GM19468 (cell line): ENCODE data around the gene ANLN.
"Not testable (repeated sequence)": the region's sequence is repeated elsewhere in the genome, so short reads cannot be mapped to it uniquely, and the experiment has no call there.

Experiments used
- ATAC-seq: cut with Tn5 transposase; IDR thresholded peaks from one replicate; pipeline ENCODE4 v1.9.1; 2021; ENCODE audit warnings: mild to moderate bottlenecking, moderate library complexity, moderate number of reproducible peaks; ENCODE audit not compliant: unreplicated experiment; ENCODE audit errors: extremely low read depth

Gene ANLN

DNA sequence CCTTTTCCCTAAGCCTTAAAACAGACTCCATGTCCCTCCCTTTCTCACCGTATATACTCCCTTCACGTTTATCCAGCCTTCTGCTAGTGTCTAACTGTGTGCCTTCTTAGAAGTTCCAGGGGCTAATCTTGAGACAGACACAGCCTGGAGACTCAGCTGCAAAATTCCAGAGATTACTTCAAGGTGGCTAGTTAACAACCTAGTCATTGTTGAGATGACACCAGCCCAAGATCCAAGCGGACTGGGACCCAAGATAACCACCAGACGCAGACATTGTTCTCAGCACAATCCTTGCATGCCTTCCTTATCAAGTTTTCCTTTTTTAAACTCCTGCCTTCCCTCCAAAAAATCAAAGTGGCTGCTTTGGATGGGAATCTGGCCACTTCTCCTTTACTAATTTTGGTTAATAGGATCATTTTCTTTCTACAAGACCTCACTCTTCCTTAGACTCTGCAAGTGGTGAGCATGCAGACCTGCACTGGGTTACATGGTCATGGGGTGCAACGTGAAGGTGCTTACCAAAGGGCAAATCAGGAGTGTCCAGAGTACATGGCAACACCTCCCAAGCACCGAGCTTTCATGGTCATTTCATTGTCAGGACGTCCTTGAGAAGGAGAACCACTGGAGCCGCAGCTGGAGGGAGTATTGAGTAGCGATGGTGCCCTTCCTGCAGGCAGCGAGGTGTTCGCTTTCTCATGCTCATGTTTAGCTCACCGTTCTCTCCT, 69.7 kb downstream of the ANLN start:
- no peak for ATAC-seq

DNA sequence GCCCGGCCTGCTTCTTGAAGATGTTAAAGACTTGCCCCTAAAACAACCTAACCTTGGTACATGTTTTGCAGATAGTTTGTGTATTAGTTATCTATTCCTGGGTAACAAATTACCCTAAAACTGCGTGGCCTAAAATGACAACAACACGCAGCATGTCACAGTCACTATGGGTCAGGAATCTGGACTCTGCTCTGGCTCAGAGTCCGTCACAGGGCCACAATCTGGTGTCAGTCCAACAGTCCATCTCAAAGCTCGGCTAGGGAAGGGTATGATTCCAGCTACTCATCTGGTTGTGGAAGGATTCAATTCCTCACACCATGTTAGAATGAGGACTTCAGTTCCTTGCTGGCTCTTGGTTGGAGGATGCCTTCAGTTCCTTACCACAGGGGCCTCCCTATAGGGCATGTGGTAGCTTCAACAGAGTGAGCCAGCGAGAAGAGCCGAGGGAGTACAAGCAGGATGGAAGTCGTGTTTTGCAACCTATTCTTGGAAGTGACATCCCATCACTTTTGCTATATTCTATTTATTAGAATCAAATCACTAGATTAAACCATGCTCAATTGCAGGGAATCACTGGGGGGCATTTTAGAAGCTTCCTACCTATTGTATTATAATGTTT, 71.3 kb downstream of the ANLN start:
- no peak for ATAC-seq

DNA sequence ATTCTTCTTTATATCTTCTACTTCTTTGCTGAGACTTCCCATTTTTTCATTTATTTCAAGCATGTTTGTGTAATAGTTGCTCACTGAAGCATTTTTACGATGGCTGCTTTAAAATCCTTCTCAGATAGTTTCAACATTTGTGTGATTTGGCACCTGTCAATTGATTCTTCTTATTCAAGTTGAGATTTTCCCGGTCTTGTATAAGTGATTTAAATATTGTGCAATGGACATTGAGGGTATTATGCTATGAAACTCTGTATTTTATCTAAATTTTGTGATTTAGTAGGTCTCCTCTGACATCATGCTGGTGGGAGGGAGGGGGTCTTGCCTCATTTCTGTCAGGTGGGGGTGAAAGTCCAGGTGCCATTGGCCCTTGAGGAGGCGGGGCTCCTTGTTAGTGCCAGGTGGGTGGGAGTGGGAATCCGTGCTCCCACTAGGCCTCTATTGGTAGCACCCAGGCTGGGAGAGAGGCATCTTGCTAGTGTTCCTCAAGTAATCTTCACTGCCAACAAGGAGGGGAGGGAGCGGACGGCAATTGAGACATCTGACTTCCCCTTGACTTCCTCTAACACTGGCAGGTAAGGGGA, 73.0 kb downstream of the ANLN start:
- ATAC-seq = no peak

DNA sequence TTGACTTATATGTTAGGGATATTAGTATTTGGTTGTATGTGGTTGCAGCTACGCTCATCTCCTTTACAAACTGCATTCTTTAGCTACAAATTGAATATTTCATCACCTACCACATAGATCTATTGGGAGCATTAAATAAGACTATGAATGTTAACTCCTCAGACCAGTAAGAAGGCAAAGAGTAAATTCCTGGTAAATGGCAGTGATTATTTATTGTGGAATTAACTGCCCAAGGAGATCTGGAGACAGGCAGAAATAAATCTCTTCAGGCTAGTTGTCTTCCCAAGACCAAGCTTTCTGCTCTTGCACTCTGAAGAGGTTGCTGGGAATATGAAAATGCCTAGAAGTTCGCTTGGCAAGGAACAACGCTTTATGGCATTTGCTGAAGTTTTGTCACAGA, 74.6 kb downstream of the ANLN start:
- no peak for ATAC-seq

DNA sequence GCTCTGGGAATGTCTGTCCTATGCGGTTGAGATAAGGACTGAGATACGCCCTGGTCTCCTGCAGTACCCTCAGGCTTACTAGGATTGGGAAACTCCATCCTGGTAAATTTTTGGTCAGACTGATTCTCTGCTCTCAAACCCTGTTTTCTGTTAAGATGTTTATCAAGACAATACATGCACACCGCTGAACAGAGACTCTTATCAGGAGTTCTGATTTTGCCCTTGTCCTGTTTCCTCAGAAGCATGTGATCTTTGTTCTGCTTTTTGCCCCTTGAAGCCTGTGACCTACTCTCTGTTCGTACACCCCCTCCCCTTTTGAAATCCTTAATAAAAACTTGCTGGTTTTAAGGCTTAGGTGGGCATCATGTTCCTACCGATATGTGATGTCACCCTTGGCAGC, 76.3 kb downstream of the ANLN start:
- ATAC-seq = not testable (repeated sequence)

DNA sequence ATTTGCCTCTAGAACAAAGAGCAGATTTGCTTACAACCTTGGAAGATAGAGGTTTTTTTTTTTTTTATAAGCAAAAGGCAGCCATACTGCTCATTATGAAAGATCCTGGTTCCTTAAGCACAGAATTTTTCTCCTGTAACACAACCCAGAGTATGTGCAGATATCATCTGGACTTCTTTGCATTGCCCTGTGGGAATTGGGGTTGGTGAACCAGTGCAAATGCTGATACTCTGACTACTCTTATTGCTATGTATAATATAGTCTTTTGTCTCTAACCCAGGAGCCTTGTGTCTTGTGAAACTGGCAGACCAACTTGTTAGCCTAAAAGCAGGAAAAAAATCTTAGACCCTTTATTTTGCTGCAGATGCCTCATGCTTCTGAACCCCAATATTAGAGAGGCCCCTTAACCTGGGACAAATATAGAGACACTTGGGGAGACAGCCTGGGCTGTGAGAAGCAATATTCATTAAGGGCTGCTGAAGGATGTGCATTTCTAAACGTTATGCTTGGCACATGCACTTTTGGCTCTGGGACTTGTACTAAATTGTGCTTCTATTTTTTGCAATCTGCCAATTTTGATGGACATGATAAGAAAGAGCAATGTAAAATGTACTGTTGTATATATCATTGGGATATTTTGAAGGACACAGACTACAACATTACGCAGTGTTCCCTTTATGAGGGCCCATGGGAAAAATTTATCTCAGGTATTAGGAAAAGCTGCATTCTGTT, 78.9 kb downstream of the ANLN start:
- no peak for ATAC-seq

DNA sequence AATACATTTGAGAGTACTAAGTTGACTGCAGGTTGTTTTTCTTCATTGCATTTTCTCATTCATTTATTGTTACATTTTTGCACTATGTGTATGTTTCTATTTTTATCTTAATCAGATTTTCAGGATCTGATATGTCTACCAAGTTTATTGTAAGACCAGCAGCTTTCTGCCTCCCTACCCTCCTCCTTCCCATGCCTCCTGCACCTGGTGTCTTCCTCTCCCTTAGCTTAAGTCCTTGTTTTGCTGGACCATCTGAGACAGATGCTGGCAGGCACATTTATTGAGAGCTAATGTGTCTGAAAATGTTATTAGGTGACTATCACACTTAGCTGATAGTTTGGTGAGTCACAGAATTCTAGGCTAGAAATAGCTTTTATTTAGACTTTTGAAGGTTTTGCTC, 79.6 kb downstream of the ANLN start:
- no peak for ATAC-seq

DNA sequence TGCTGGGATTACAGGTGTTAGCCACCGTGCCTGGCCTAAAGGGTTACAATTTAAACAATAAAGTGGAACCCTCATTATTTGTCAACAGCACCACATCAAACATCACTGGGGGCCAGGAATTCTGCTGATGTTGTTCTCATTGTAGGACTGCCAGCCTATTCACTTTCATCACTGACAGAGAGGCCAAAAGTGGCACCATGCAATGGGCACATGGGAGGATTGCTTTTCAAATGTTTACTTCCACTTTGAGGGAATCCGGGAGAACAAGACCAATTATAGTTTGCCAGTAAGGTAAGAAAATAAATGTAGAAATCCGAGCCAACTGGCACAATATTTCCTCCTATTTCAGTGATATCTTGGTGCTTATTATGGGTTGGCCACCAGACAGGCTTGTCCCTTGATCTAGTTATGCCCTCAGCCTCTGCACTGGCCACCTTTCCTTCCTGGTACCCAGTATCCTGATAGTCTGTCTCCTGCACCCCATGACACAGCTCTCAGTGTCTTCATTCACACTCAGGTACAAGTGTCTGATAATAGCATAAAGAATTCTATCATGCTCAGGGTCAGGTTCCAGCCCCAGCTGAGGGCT, 82.6 kb downstream of the ANLN start:
- ATAC-seq = no peak

DNA sequence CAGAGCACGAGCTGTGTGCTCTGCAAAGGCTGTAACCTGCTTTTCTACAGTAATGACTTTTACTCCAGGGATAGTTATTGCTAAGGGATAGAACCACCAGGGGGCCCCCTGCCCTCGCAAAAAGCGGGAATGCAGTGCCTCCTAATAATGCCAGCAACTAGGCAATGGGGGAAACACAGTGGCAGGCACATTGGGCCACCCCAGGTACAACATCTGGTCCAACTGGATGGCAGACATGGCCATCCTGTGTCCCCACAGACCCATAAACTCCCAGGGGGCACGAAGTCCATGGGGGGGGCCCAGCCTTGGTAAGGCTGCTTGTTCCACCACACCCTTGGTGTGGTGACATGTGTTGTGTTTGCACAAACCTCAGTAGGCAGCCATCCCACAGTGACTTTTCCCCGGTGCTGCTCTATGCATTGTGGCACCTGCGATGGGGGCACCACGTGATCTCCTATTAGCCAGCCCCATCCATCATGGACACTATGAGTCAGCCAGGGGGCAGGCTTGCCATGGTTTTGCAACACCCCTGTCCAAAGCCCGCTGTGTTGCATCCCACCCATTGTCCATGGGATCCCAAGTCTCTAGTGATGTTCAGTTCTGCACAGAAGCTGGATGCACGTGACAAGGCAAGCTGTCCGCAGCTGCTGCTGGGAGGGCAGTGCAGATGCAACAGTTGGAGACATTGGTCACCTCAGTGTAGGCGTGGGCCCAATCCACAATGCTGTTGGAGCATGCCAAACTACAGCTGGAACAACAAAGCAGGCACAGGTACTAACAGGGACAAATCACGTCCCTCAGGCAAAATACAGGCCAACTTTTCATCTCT, 84.0 kb downstream of the ANLN start:
- ATAC-seq = no peak

DNA sequence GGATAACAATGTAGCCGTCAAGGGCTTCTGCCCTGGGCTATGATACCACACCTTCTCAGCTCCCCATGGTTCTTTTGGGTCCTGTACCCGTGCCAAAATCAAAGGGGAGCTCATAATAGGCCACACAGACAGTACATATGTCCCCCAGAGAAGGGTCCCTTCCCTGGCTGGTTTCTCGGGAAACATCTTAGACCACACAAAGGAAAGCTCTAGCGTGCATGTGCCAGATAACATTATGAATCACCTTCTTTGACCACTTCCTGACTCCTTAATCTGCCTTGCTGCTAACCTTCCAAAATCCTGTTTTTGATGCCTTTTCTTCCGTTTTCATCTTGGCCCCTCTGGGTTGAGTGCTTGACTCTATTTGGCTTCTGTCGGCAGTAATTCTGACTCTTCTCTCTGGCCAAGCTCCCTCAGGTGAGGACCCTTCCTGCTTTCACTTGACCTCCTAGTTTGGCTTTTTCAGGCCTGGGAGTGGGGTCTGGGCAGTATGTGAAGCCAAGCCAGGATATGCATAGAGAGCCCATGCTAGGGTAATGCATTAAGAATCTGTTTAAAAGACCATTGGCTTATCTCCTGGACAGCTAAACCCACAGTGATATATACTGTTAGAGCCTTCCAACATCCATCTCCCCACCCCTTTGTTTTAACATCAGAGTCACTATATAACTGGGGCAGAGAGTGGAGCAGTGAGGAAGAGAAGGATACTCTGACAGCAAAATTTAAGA, 84.8 kb downstream of the ANLN start:
- ATAC-seq = no peak

DNA sequence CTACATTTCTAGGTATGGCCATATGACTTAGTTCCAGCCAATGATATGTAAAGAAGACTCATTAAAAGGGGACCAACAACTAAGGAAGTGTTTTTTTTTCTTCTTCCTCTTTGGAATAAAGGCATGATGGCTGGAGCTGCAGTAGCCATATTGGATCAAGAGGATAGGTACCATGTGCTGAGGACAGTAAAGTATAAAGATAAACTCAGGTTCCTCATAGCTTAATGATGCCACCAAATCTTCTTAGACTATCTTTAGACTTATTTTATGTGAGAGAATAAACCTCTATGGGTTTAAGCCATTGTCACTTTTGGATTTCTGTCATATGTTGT, 85.3 kb downstream of the ANLN start:
- ATAC-seq = no peak

DNA sequence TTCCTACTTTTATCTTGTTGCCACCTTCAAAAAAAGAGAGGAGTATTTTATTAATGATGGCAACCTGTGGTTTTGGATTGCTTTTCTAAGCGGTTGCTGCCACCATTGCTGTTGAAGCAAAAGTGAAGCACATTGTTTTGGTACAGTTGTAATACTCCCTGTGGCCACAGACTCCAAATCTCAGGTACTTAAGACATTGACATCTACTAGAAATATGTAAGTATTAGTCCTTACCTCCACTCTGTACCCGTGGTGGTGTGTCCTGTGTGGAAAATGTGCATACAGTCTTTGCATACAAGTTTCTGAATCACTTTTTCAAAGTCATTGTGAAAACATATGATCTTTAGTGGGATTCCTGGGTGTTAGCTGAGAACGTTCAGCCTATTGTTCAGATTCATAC, 85.7 kb downstream of the ANLN start:
- ATAC-seq = no peak

DNA sequence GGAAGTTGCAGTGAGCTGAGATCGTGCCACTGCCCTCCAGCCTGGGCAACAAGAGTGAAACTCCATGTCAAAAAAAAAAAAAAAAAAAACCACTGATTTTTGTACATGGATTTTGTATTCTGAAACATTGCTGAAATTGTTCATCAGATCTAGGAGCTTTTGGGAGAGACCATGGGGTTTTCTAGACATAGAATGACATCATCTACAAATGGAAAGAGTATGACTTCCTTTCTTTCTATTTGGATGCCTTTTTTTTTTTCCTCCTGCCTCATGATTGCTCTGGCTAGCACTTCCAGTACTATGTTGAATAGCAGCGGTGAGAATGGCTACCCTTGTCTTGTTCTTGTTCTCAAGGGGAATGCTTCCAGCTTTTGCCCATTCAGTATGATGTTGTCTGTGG, 89.1 kb downstream of the ANLN start:
- no peak for ATAC-seq

DNA sequence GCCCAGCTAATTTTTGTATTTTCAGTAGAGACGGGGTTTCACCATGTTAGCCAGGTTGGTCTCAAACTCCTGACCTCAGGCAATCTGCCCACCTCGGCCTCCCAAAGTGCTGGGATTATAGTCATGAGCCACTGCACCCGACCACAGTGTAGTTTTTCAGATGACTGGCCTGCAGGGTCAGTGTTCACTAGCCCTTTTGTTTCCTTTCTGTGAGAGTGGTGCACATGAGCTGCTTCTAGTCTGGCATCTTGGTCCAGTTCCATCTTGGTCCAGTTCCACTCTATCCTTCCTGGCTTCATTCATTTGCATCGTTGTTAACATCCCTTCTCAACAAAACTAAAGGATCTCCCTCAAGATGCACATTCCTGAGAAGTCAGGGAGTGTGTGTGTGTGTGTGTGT, 94.2 kb downstream of the ANLN start:
- not testable (repeated sequence) for ATAC-seq

DNA sequence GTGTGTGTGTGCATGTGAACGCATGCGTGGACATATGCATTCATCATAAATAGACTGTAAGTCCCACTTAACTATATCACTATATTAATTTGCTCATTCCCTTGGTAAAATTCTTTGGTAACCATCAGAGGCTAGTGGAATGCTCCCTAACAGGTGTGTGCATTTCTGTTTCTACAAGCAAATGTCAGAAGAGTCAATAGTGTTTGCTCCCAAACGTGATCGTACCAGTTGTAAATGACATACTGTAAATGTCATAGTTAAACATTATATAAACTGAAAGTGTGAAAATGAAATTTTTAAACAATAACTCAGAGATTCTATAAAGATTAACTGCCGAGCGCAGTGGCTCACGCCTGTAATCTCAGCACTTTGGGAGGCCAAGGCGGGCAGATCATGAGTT, 94.6 kb downstream of the ANLN start:
- ATAC-seq = no peak

DNA sequence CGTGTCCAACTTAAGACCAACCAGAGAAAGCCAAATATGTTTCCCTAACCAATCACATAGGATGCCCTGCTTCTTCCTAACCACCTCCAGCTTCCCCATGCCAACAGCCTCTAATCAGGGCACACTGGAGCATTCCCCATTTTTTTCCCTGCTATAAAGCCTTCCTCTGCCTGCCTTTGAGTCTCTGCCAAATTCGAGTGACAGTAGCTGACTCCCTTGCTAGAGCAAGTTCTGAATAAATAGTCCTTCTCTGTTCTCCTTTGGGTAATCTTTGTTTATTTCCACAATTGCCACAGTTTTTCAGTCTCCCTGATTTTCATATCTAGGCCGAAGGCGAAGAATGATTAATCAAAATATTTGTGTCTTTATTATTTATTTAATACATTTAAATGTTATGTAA, 96.7 kb downstream of the ANLN start:
- no peak for ATAC-seq

DNA sequence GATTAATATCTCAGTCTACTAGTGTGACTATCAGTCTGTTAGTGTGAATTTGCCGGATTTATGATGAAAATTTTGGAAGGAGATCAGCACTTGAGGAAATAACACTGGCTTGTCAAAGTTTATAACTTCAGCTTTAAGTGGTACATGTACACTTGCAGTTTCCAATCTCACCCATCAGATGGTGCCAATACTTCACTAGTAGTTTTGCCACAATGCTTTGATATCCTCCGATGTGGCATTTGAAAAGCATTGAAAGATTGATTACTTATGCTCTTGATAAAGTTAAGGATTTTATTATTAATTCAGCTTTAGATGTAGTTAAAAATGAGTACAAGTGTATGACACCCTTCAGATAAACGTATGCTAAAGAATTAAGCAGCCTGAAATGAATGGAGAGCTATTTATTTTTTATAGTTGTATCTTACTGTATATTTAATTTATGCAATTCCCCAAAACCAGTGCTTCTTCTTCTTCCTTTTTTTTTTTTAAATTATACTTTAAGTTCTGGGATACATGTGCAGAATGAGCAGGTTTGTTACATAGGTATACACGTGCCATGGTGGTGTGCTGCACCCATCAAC, 98.2 kb downstream of the ANLN start:
- no peak for ATAC-seq

DNA sequence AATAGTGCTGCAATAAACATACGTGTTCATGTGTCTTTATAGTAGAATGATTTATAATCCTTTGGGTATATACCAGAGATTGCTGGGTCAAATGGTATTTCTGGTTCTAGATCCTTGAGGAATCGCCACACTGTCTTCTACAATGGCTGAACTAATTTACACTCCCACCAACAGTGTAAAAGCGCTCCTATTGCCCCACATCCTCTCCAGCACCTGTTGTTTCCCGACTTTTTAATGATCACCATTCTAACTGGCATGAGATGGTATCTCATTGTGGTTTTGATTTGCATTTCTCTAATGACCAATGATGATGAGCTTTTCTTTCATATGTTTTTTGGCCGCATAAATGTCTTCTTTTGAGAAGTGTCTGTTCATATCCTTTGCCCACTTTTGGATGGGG, 99.0 kb downstream of the ANLN start:
- not testable (repeated sequence) for ATAC-seq

DNA sequence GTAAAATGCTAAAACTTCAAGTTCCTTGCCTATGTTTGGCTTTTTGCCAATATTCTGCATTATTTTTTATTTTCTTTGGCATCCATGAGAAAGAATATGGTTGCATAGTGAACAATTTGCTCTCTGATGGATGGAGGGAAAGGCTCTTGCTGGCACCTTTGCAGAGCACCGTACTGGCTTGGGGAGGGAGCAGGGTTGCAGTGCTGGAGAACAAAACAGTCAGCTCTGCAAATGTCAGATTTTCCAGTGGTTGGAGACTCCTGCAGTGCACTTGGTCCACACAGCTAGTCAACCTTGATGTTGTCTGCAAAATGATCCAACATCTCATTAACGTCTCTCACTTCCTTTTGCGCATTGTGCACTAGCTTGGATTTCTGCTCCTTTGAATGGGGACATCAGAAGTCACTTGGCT, 100.8 kb downstream of the ANLN start:
- no peak for ATAC-seq
